WTC11 (cell line): ENCODE data around the gene AOX1. TPM values are rescaled to one million over a fixed set of nuclear protein-coding genes. Genes with fewer than 3 reads are reported as not detected.

Source experiments
- ATAC-seq: fragments of 200-7000 bp; cut with Tn5 transposase; 2 replicates; pipeline ENCODE4 v1.10.0; 2021; ENCODE audit warnings: mild to moderate bottlenecking, moderate library complexity
- CTCF ChIA-PET: fragments of 300-600 bp; sonication (Branson Sonifier 250); formaldehyde crosslinking; loops from one replicate; lab custom pipeline; 2021; ENCODE audit warnings: antibody characterized with exemption; lab: Charles Lee
- POLR2A ChIA-PET: fragments of 350-600 bp; sonication (Branson Sonifier 250); formaldehyde crosslinking; loops from one replicate; lab custom pipeline; 2021; ENCODE audit warnings: antibody characterized with exemption; lab: Charles Lee
- DNase-seq: peaks from one replicate; pipeline ENCODE4 v3.0.0; 2021; ENCODE audit warnings: low spot score
- H3K27ac Mint-ChIP-seq: 2 replicates; pipeline ENCODE4 v1.8.0; 2021; ENCODE audit warnings: mixed read lengths
- H3K27me3 Mint-ChIP-seq: 2 replicates; pipeline ENCODE4 v1.8.0; 2021; ENCODE audit warnings: low read depth, mild to moderate bottlenecking, moderate library complexity, mixed read lengths
- H3K36me3 Mint-ChIP-seq: 2 replicates; pipeline ENCODE4 v1.8.0; 2021; ENCODE audit warnings: mixed read lengths
- H3K4me1 Mint-ChIP-seq: 2 replicates; pipeline ENCODE4 v1.8.0; 2022; ENCODE audit warnings: mixed read lengths
- H3K4me3 Mint-ChIP-seq: 2 replicates; pipeline ENCODE4 v1.8.0; 2021; ENCODE audit warnings: mild to moderate bottlenecking, moderate library complexity, mixed read lengths
- H3K9me3 Mint-ChIP-seq: 2 replicates; pipeline ENCODE4 v1.8.0; 2021; ENCODE audit warnings: mixed read lengths
- ATF1 ChIP-seq: sonication (generic); formaldehyde crosslinking; IDR thresholded peaks from 2 replicates; pipeline ENCODE4 v1.8.1; 2023; ENCODE audit warnings: mild to moderate bottlenecking, moderate library complexity, missing genetic modification reagents
- ATF3 ChIP-seq: sonication (generic); formaldehyde crosslinking; conservative IDR thresholded peaks from 2 replicates; pipeline ENCODE4 v1.8.1; 2022; ENCODE audit warnings: mild to moderate bottlenecking, missing genetic modification reagents
- EMX1 ChIP-seq: fragments of 250-450 bp; sonication (Bioruptor Pico); IDR thresholded peaks from 2 replicates; pipeline ENCODE4 v1.8.0; 2021; ENCODE audit warnings: mild to moderate bottlenecking
- ESRRA ChIP-seq: sonication (generic); formaldehyde crosslinking; IDR thresholded peaks from 2 replicates; pipeline ENCODE4 v1.8.1; 2022; ENCODE audit warnings: mild to moderate bottlenecking, missing genetic modification reagents, borderline replicate concordance
- ETV6 ChIP-seq: sonication (generic); formaldehyde crosslinking; IDR thresholded peaks from 2 replicates; pipeline ENCODE4 v1.8.1; 2022; ENCODE audit warnings: mild to moderate bottlenecking, missing genetic modification reagents
- FOXJ3 ChIP-seq: sonication (generic); formaldehyde crosslinking; IDR thresholded peaks from 2 replicates; pipeline ENCODE4 v1.9.0; 2021; ENCODE audit warnings: missing genetic modification reagents, mild to moderate bottlenecking, borderline replicate concordance
- MXD4 ChIP-seq: fragments of 250-450 bp; sonication (Bioruptor Pico); IDR thresholded peaks from 2 replicates; pipeline ENCODE4 v1.8.0; 2021; ENCODE audit warnings: mild to moderate bottlenecking, moderate library complexity, borderline replicate concordance
- NFYB ChIP-seq: sonication (generic); formaldehyde crosslinking; conservative IDR thresholded peaks from 2 replicates; pipeline ENCODE4 v1.8.0; 2022; ENCODE audit warnings: low read depth, missing genetic modification reagents
- NR1H2 ChIP-seq: sonication (generic); formaldehyde crosslinking; IDR thresholded peaks from 2 replicates; pipeline ENCODE4 v1.9.0; 2021; ENCODE audit warnings: mild to moderate bottlenecking, moderate library complexity, missing genetic modification reagents
- SMAD4 ChIP-seq: sonication (generic); formaldehyde crosslinking; IDR thresholded peaks from 2 replicates; pipeline ENCODE4 v1.8.0; 2022; ENCODE audit warnings: mild to moderate bottlenecking, missing genetic modification reagents
- SOX15 ChIP-seq: fragments of 250-450 bp; sonication (Bioruptor Pico); IDR thresholded peaks from 2 replicates; pipeline ENCODE4 v1.9.0; 2021; ENCODE audit warnings: mild to moderate bottlenecking
- TCF7 ChIP-seq: sonication (generic); formaldehyde crosslinking; IDR thresholded peaks from 2 replicates; pipeline ENCODE4 v1.8.0; 2022; ENCODE audit warnings: mild to moderate bottlenecking, low read depth, missing genetic modification reagents, moderate library complexity
- ZNF138 ChIP-seq: sonication (generic); formaldehyde crosslinking; conservative IDR thresholded peaks from 2 replicates; pipeline ENCODE4 v1.8.1; 2022; ENCODE audit warnings: mild to moderate bottlenecking, moderate library complexity, missing genetic modification reagents
- ZNF232 ChIP-seq: sonication (generic); formaldehyde crosslinking; IDR thresholded peaks from 2 replicates; pipeline ENCODE4 v1.8.0; 2022; ENCODE audit warnings: mild to moderate bottlenecking, missing genetic modification reagents
- ZNF425 ChIP-seq: fragments of 250-450 bp; sonication (Bioruptor Pico); conservative IDR thresholded peaks from 2 replicates; pipeline ENCODE4 v1.9.0; 2021; ENCODE audit warnings: mild to moderate bottlenecking
- total RNA-seq: library from RNA; stranded (reverse); gene quantifications from 3 replicates; pipeline ENCODE4 v1.2.3, GENCODE V29; 2021
- TF ChIP-seq, protein P1 (sequence below): sonication (generic); formaldehyde crosslinking; IDR thresholded peaks from 2 replicates; pipeline ENCODE4 v1.8.1; 2023; ENCODE audit warnings: mild to moderate bottlenecking, missing genetic modification reagents
- TF ChIP-seq, protein P2 (sequence below): sonication (generic); formaldehyde crosslinking; IDR thresholded peaks from 2 replicates; pipeline ENCODE4 v1.8.1; 2023; ENCODE audit warnings: mild to moderate bottlenecking, missing genetic modification reagents, borderline replicate concordance
- TF ChIP-seq, protein P3 (sequence below): sonication (generic); formaldehyde crosslinking; IDR thresholded peaks from 2 replicates; pipeline ENCODE4 v1.8.0; 2023; ENCODE audit warnings: mild to moderate bottlenecking, missing genetic modification reagents
- TF ChIP-seq, protein P4 (sequence below): sonication (generic); formaldehyde crosslinking; conservative IDR thresholded peaks from 2 replicates; pipeline ENCODE4 v1.8.1; 2023; ENCODE audit warnings: mild to moderate bottlenecking, low read depth, missing genetic modification reagents, moderate library complexity
- TF ChIP-seq, protein P5 (sequence below): fragments of 250-450 bp; sonication (Bioruptor Pico); IDR thresholded peaks from 2 replicates; pipeline ENCODE4 v2.1.2; 2022; ENCODE audit warnings: mild to moderate bottlenecking, moderate library complexity

Gene AOX1
- total RNA-seq, 1 experiment from 2014 or later = 4.8 TPM

DNA sequence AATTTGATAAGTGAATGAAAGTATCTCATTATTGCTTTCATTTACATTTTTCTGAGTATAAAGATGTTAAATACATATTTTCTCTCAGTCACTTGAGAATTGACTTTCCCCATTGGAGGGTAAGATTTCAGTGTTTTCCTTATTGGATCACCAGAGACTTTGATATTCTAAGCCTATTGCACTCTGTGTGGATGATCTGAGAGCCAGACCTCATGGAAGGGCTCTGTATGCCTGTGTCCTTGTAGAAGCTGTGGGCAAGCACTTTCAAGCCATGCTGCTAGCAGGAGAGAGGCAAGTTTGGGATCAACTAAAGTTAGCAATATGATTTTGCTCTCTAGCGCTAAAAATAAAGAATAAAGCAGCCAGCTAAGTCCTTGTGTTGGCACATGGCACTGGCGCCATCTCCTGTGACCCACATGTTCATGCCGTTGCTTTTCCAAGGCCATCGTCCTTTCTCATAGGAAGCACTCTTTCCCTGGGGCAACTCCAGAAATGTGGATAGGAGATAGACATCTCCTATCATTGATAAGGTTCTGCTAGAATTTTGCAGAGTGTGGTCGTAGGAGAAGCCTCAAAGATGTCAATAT, 72.6 kb downstream of the AOX1 start (continued):
- TF ChIP-seq ATF1 (CRISPR knock-in tag) (no peak), ZNF232 (CRISPR knock-in tag) (no peak), SMAD4 (CRISPR knock-in tag) (no peak), ZNF425 (CRISPR knock-in tag) (no peak), FOXJ3 (CRISPR knock-in tag) (no peak), ESRRA (CRISPR knock-in tag) (no peak), SOX15 (CRISPR knock-in tag) (no peak), ZNF138 (no peak), ETV6 (CRISPR knock-in tag) (no peak), NFYB (CRISPR knock-in tag) (no peak)

- ATAC-seq = no peak
- Mint-ChIP-seq H3K36me3 (no peaks in the 10 kb centered on the region), H3K4me3 (no peak overlapping the region), H3K4me1 (no peaks in the 10 kb centered on the region), H3K27me3 (no peaks in the 10 kb centered on the region; the same call in 1 of the 2 replicates), H3K9me3 (no peaks in the 10 kb centered on the region), H3K27ac (no peak overlapping the region)
- ChIA-PET CTCF (interaction anchor here (1.4 kb wide), 1 partner anchor 176 kb away, joined by 8 read pairs; no protein-coding TSS in a partner anchor), POLR2A (no interaction called here)
- no peak for DNase-seq
- TF ChIP-seq, protein P1, sequence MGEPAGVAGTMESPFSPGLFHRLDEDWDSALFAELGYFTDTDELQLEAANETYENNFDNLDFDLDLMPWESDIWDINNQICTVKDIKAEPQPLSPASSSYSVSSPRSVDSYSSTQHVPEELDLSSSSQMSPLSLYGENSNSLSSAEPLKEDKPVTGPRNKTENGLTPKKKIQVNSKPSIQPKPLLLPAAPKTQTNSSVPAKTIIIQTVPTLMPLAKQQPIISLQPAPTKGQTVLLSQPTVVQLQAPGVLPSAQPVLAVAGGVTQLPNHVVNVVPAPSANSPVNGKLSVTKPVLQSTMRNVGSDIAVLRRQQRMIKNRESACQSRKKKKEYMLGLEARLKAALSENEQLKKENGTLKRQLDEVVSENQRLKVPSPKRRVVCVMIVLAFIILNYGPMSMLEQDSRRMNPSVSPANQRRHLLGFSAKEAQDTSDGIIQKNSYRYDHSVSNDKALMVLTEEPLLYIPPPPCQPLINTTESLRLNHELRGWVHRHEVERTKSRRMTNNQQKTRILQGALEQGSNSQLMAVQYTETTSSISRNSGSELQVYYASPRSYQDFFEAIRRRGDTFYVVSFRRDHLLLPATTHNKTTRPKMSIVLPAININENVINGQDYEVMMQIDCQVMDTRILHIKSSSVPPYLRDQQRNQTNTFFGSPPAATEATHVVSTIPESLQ (CRISPR knock-in tag) = no peak
- TF ChIP-seq ATF3 = no peak
- TF ChIP-seq ZNF138 = no peak
- TF ChIP-seq ESRRA (CRISPR knock-in tag) = no peak
- no peak for TF ChIP-seq NR1H2
- TF ChIP-seq, protein P2, sequence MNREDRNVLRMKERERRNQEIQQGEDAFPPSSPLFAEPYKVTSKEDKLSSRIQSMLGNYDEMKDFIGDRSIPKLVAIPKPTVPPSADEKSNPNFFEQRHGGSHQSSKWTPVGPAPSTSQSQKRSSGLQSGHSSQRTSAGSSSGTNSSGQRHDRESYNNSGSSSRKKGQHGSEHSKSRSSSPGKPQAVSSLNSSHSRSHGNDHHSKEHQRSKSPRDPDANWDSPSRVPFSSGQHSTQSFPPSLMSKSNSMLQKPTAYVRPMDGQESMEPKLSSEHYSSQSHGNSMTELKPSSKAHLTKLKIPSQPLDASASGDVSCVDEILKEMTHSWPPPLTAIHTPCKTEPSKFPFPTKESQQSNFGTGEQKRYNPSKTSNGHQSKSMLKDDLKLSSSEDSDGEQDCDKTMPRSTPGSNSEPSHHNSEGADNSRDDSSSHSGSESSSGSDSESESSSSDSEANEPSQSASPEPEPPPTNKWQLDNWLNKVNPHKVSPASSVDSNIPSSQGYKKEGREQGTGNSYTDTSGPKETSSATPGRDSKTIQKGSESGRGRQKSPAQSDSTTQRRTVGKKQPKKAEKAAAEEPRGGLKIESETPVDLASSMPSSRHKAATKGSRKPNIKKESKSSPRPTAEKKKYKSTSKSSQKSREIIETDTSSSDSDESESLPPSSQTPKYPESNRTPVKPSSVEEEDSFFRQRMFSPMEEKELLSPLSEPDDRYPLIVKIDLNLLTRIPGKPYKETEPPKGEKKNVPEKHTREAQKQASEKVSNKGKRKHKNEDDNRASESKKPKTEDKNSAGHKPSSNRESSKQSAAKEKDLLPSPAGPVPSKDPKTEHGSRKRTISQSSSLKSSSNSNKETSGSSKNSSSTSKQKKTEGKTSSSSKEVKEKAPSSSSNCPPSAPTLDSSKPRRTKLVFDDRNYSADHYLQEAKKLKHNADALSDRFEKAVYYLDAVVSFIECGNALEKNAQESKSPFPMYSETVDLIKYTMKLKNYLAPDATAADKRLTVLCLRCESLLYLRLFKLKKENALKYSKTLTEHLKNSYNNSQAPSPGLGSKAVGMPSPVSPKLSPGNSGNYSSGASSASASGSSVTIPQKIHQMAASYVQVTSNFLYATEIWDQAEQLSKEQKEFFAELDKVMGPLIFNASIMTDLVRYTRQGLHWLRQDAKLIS (CRISPR knock-in tag) = no peak
- no peak for TF ChIP-seq TCF7 (CRISPR knock-in tag)
- TF ChIP-seq, protein P3, sequence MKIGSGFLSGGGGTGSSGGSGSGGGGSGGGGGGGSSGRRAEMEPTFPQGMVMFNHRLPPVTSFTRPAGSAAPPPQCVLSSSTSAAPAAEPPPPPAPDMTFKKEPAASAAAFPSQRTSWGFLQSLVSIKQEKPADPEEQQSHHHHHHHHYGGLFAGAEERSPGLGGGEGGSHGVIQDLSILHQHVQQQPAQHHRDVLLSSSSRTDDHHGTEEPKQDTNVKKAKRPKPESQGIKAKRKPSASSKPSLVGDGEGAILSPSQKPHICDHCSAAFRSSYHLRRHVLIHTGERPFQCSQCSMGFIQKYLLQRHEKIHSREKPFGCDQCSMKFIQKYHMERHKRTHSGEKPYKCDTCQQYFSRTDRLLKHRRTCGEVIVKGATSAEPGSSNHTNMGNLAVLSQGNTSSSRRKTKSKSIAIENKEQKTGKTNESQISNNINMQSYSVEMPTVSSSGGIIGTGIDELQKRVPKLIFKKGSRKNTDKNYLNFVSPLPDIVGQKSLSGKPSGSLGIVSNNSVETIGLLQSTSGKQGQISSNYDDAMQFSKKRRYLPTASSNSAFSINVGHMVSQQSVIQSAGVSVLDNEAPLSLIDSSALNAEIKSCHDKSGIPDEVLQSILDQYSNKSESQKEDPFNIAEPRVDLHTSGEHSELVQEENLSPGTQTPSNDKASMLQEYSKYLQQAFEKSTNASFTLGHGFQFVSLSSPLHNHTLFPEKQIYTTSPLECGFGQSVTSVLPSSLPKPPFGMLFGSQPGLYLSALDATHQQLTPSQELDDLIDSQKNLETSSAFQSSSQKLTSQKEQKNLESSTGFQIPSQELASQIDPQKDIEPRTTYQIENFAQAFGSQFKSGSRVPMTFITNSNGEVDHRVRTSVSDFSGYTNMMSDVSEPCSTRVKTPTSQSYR (CRISPR knock-in tag) = no peak
- TF ChIP-seq, protein P4, sequence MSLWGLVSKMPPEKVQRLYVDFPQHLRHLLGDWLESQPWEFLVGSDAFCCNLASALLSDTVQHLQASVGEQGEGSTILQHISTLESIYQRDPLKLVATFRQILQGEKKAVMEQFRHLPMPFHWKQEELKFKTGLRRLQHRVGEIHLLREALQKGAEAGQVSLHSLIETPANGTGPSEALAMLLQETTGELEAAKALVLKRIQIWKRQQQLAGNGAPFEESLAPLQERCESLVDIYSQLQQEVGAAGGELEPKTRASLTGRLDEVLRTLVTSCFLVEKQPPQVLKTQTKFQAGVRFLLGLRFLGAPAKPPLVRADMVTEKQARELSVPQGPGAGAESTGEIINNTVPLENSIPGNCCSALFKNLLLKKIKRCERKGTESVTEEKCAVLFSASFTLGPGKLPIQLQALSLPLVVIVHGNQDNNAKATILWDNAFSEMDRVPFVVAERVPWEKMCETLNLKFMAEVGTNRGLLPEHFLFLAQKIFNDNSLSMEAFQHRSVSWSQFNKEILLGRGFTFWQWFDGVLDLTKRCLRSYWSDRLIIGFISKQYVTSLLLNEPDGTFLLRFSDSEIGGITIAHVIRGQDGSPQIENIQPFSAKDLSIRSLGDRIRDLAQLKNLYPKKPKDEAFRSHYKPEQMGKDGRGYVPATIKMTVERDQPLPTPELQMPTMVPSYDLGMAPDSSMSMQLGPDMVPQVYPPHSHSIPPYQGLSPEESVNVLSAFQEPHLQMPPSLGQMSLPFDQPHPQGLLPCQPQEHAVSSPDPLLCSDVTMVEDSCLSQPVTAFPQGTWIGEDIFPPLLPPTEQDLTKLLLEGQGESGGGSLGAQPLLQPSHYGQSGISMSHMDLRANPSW (CRISPR knock-in tag) = no peak
- no peak for TF ChIP-seq EMX1 (CRISPR knock-in tag)
- TF ChIP-seq, protein P5, sequence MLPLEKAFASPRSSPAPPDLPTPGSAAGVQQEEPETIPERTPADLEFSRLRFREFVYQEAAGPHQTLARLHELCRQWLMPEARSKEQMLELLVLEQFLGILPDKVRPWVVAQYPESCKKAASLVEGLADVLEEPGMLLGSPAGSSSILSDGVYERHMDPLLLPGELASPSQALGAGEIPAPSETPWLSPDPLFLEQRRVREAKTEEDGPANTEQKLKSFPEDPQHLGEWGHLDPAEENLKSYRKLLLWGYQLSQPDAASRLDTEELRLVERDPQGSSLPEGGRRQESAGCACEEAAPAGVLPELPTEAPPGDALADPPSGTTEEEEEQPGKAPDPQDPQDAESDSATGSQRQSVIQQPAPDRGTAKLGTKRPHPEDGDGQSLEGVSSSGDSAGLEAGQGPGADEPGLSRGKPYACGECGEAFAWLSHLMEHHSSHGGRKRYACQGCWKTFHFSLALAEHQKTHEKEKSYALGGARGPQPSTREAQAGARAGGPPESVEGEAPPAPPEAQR (CRISPR knock-in tag) = no peak
- TF ChIP-seq MXD4 (CRISPR knock-in tag) = no peak
- TF ChIP-seq, all 79 proteins: peak for 0
Observed at GRCh38 chr2:200659410-200659809, 73.6 kb downstream of the AOX1 start.
